Measurements from ENCODE around the gene ZNF320. TPM values are rescaled to one million over a fixed set of nuclear protein-coding genes. Genes with fewer than 3 reads are reported as not detected.
"Not testable (repeated sequence)": the region's sequence is repeated elsewhere in the genome, so short reads cannot be mapped to it uniquely, and the experiment has no call there.

Gene ZNF320
- 14.8 TPM for total RNA-seq
- polyA plus RNA-seq (ENCODE audit: insufficient read depth in 1 of 8, insufficient read length in 8 of 8, low replicate concordance in 1 of 8): 10 to 100 TPM in 6 of 8 donors, 1 to 10 TPM in 2; 8.3 to 29.4 (median 11.7) TPM
- long read RNA-seq, donor 1, partial matches to known transcripts: 0 of 1 reads
- long read RNA-seq, donor 1, other reads (novel, unspliced or antisense): 0 of 1 reads
- long read RNA-seq, donor 2: 0 reads
- long read RNA-seq, donor 3: 0 reads
- long read RNA-seq, donor 4, partial matches to known transcripts: 0 of 1 reads
- long read RNA-seq, donor 4, other reads (novel, unspliced or antisense): 0 of 1 reads
- long read RNA-seq, donor 5: 0 reads
- long read RNA-seq, donor 6: 0 reads
- long read RNA-seq, donor 7: 0 reads
- long read RNA-seq, donor 8: 0 reads
- long read RNA-seq, donor 9: 0 reads
- long read RNA-seq, donor 10, partial matches to known transcripts: 0 of 1 reads
- long read RNA-seq, donor 10, other reads (novel, unspliced or antisense): 0 of 1 reads
- long read RNA-seq, donor 11: 0 reads

DNA sequence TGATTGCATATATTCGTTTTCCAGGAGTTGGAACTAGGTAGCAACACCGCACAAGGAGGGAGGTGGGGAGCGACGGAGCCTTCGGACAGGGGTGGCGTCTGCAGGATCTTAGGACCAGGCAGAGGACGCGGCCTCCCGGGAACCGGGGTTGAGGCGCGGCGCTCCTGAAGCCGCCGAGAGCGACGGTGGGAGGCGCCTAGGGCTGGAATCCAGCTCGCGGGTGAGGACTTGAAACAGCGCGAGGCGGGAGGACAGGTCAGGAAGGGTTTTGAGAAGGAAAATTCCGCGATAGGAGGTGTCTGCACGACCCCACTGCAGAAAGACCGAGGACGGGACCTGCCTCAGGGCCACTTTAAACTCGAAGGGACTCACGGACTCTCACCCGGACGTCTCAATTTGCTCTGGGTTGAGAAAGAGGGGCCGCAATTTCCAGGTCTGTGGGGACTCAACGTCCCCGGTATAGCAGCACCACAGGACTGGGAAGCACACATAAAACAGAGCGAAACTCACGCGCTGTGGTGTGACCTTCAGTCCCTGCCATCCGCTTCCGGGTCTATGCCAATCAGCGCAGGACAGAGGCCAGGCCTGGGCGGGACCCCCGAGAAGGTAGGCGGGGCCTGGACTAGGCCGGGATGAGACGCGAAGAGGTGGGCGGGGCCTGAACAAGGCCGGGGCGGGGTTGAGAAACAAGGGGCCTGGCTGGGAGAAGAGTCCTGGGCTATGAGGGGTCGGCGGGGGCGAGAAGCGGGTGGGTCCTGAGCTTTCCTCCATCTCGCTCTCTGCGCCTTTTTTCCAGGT lies at the start of gene ZNF320:
ZNF320 (minus strand) TSS at position 498 of the 798 bp plus-strand sequence. CDS start 7,380 bp downstream, outside the sequence.
- WGBS (ENCODE audit: insufficient coverage): under 1% methylated on average over 55 of the region's 56 CpGs
- H3K27ac ChIP-seq (ENCODE audit: low read length): peak within 1 kb of the TSS; percentile 95
- H3K4me3 ChIP-seq (ENCODE audit: low read length): peak within 1 kb of the TSS; percentile 81

GRCh38 chr19:52946322-52947310 lies 49.2 kb upstream of the ZNF320 start:
- H3K27me3 ChIP-seq (ENCODE audit: control insufficient read depth, insufficient read depth, low read length): no peaks in the 10 kb centered on the region
- H3K4me1 ChIP-seq (ENCODE audit: control insufficient read depth, insufficient read depth, low read length): peaks cover 19% of the 10 kb centered on the region
- 10% methylated on average over 25 of the region's 39 CpGs for WGBS (ENCODE audit: insufficient coverage)
- H3K9me3 ChIP-seq (replicated peaks; ENCODE audit: control insufficient read depth, low read depth, low read length): peaks cover 18% of the 10 kb centered on the region
- H3K36me3 ChIP-seq (ENCODE audit: control insufficient read depth, insufficient read depth, low read length): peaks cover 8% of the 10 kb centered on the region
- DNase-seq: peak; percentile 75
- no peak overlapping the region for H3K27ac ChIP-seq (ENCODE audit: low read length)
- H3K4me3 ChIP-seq (ENCODE audit: low read length): peak overlapping the region; percentile 13

More for the DNA sequence above, at the start of gene ZNF320:
- DNase-seq: peak; percentile 97
- Histone ChIP-seq H3K4me1 (ENCODE audit: control insufficient read depth, insufficient read depth, low read length) (peaks cover 9% of the 10 kb centered on the region), H3K9me3 (replicated peaks; ENCODE audit: control insufficient read depth, low read depth, low read length) (no peaks in the 10 kb centered on the region), H3K27me3 (ENCODE audit: control insufficient read depth, insufficient read depth, low read length) (no peaks in the 10 kb centered on the region), H3K36me3 (ENCODE audit: control insufficient read depth, insufficient read depth, low read length) (peaks cover 15% of the 10 kb centered on the region)

DNA sequence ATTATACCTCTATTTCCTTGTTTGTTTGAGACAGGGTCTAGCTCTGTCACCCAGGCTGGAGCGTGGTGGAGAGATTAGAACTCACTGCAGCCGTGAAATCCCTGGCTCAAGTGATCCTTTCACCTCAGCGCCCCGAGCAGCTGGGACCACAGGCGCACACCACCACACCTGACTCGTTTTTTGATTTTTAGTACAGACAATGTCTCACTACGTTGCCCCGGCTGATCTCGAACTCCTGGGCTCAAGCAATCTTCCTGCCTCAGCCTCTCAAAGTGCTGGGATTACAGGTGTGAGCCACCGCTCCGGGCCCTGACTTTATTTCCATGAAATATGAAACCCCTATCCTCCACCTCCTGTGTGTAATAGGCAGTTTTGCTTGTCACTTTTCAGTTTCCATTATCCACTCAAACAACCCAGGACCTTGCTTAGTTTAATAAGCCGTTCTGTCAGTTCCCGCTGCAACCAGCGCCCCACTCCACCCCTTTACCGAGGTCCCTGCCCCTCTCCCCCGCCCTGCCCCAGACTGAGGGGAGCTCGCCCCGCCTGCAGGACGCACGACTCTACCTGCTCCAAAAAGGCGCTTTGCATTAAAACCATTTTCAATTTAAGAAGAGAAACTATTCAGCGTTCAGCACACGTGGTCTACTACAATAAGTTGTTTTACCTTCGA lies 48.4 kb upstream of the ZNF320 start:
- Histone ChIP-seq H3K9me3 (replicated peaks; ENCODE audit: control insufficient read depth, low read depth, low read length) (peaks cover 18% of the 10 kb centered on the region), H3K27me3 (ENCODE audit: control insufficient read depth, insufficient read depth, low read length) (no peaks in the 10 kb centered on the region), H3K36me3 (ENCODE audit: control insufficient read depth, insufficient read depth, low read length) (peaks cover 3% of the 10 kb centered on the region), H3K4me1 (ENCODE audit: control insufficient read depth, insufficient read depth, low read length) (peaks cover 19% of the 10 kb centered on the region), H3K4me3 (ENCODE audit: low read length) (peak overlapping the region; percentile 13), H3K27ac (ENCODE audit: low read length) (no peak overlapping the region)
- 57% methylated on average over 14 of the region's 24 CpGs for WGBS (ENCODE audit: insufficient coverage)
- DNase-seq: no peak

DNA sequence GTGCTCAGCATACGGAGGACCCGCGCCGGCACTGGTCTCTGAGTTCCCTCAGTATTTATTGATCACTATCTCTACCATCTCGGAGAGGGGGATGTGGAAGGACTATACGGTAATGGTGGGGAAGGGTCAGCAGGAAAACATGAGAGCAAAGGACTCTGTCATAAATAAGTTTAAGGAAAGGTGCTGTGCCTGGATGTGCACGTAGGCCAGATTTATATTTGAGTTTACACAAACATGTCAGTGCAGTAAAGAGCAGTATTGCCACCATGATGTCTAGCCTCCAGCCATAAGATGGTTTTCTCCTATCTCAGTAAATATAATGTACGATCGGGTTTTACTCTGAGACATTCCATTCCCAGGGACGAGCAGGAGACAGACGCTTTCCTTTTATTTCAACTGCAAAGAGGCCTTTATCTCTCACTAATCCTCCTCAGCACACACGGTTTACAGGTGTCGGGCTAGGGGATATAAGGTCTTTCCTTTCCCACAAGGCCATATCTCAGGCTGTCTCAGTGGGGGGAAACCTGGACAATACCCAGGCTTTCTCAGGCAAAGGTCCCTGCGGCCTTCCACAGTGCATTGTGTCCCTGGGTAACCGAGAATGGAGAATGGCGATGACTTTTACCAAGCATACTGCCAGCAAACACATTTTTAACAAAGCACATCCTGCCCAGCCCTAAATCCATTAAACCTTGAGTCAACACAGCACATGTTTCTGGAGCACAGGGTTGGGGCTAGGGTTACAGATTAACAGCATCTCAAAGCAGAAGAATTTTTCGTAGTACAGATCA lies 47.5 kb upstream of the ZNF320 start:
- not testable (repeated sequence) for H3K27me3 ChIP-seq (ENCODE audit: control insufficient read depth, insufficient read depth, low read length); H3K36me3 ChIP-seq (ENCODE audit: control insufficient read depth, insufficient read depth, low read length); H3K4me3 ChIP-seq (ENCODE audit: low read length); DNase-seq; H3K27ac ChIP-seq (ENCODE audit: low read length)
- Histone ChIP-seq H3K9me3 (replicated peaks; ENCODE audit: control insufficient read depth, low read depth, low read length) (peaks cover 18% of the 10 kb centered on the region), H3K4me1 (ENCODE audit: control insufficient read depth, insufficient read depth, low read length) (peaks cover 19% of the 10 kb centered on the region)
- 84% methylated on average over 4 of the region's 17 CpGs for WGBS (ENCODE audit: insufficient coverage)

DNA sequence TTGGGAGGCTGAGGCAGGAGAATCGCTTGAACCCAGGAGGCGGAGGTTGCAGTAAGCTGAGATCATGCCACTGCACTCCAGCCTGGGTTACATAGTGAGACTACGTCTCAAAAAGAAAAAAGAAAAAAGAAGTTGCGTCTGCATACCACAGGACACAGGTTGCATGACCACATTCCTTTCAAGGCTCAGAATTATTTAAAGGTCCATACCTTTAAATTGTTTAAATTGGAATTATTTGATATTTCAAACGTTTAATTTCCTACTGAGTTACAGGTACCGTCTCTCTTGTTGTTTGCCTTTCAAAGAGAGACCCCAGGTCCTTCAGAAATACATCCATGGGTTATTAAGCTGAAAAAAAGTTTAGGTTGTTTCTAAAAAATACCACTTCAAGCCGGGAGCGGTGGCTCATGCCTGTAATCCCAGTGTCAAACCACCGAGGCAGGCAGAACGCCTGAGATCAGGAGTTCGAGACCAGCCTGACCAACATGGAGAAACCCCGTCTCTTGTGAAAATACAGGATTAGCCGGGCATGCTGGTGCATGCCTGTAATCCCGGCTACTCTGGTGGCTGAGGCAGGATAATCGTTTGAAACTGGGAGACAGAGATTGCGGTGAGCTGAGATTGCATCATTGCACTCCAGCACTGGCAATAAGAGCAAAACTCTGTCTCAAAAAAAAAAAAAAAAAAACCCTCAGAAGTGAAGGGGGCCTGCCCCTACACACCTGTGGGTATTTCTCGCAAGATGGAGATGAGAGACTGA lies 46.6 kb upstream of the ZNF320 start:
- H3K4me3 ChIP-seq (ENCODE audit: low read length): no peak overlapping the region
- no peak for DNase-seq
- no peak overlapping the region for H3K27ac ChIP-seq (ENCODE audit: low read length)
- 86% methylated on average over 10 of the region's 17 CpGs for WGBS (ENCODE audit: insufficient coverage)
- peaks cover 19% of the 10 kb centered on the region for H3K4me1 ChIP-seq (ENCODE audit: control insufficient read depth, insufficient read depth, low read length)
- H3K9me3 ChIP-seq (replicated peaks; ENCODE audit: control insufficient read depth, low read depth, low read length): peaks cover 15% of the 10 kb centered on the region
- no peaks in the 10 kb centered on the region for H3K36me3 ChIP-seq (ENCODE audit: control insufficient read depth, insufficient read depth, low read length)
- no peaks in the 10 kb centered on the region for H3K27me3 ChIP-seq (ENCODE audit: control insufficient read depth, insufficient read depth, low read length)

DNA sequence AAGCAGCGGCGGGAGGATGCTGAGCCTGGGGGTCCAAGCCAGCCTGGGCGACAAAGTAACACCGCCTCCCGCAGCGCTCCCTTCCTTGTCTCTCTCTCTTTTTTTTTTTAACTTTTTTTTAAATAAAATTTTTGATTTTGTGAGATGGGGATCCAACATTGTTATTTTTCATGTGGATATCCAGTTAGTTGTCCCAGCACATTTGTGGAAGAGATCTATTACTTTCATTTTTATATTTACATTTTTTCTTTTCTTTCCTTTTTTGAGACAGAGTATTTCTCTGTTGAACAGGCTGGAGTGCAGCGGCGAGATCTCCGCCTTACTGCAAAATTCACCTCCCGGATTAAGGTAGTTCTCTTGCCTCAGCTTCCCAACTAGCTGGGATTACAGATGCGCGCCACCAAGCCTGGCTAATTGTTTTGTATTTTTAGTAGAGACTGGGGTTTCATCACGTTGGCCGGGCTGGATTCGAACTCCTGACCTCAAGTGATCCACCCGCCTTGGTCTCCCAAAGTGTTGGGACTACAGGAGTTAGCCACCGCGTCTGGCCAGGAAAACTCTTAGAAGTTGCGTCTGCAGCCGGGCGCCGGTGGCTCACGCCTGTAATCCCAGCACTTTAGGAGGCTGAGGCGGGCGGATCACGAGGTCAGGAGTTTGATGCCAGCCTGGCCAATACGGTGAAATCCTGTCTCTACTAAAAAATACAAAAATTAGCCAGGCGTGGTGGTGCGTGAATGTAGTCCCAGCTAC lies 45.9 kb upstream of the ZNF320 start:
- Histone ChIP-seq H3K36me3 (ENCODE audit: control insufficient read depth, insufficient read depth, low read length) (no peaks in the 10 kb centered on the region), H3K27me3 (ENCODE audit: control insufficient read depth, insufficient read depth, low read length) (no peaks in the 10 kb centered on the region), H3K4me1 (ENCODE audit: control insufficient read depth, insufficient read depth, low read length) (peaks cover 19% of the 10 kb centered on the region), H3K9me3 (replicated peaks; ENCODE audit: control insufficient read depth, low read depth, low read length) (peaks cover 7% of the 10 kb centered on the region), H3K4me3 (ENCODE audit: low read length) (peak overlapping the region; percentile 89), H3K27ac (ENCODE audit: low read length) (peak overlapping the region; percentile 85)
- WGBS (ENCODE audit: insufficient coverage): 81% methylated on average over 21 of the region's 29 CpGs
- DNase-seq: no peak

DNA sequence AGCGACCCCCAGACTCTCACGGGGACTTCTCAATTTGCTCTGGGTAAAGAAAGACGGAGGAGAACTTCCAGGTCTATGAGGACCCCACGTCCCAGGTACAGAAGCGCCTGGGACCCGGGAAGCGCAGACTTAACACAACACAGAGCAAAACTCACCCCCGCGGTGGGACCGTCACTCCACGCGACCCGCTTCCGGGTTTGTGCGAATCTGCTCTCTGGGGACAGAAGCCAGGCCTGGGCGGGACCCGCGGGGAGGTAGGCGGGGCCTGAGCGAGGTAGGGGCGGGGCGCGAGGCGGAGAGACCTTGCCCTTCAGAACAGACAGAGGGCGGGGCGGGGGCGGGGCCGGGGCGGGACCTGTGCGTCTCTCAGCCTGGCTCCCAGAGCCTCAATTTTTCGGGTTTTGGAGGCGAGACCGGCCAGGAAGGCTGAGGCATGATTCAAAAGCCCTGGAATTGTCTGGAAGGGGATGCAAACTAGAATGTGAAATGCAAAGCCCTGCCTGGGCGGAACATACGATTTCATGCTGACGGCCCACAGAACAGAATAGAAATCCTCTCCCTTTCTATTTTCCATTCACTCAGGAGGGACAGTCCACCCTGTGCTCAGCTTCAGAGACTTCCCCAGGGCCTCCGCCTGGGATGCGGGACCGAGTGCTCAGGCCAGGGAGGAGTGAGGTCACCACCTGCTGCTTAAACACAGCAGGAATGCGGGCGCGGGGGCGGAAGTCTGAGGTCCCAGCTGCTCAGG lies 45.1 kb upstream of the ZNF320 start:
- peak; percentile 93 for DNase-seq
- Histone ChIP-seq H3K4me1 (ENCODE audit: control insufficient read depth, insufficient read depth, low read length) (peaks cover 19% of the 10 kb centered on the region), H3K4me3 (ENCODE audit: low read length) (peak overlapping the region; percentile 89), H3K27me3 (ENCODE audit: control insufficient read depth, insufficient read depth, low read length) (no peaks in the 10 kb centered on the region), H3K36me3 (ENCODE audit: control insufficient read depth, insufficient read depth, low read length) (no peaks in the 10 kb centered on the region), H3K27ac (ENCODE audit: low read length) (peak overlapping the region; percentile 86), H3K9me3 (replicated peaks; ENCODE audit: control insufficient read depth, low read depth, low read length) (peaks cover 2% of the 10 kb centered on the region)
- WGBS (ENCODE audit: insufficient coverage): under 1% methylated on average over 31 of the region's 43 CpGs
